ENCODE measurements around the gene KDM1A. TPM values are rescaled to one million over a fixed set of nuclear protein-coding genes. Genes with fewer than 3 reads are reported as not detected.

Gene KDM1A
- total and polyA plus RNA-seq, 4 donors = 7.4 to 46.7 (median 21.5) TPM

DNA sequence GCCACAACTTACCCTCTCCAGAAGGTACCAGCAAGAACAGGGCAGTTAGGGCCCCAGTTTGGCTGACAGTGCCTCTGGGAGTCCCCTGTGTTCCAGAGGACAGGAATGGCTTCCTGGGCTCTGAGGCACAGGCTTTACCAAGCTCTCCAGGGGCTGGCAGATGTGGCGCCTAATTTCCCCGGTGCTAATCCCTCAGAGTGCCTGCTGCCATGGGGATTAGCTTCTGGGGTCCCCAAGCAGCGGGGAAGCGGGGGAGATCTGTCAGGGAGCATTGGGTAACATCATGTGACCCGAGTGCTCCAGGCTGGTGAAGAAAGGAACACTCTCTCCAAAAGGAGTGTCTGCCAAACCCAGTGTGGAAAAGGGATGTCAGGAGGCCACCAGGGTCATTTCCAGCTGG, 46.5 kb upstream of the KDM1A start, which contains the start of gene LACTBL1 (continued):
- TF ChIP-seq HNF4G (IDR thresholded peaks at IDR 0.05) (no peak), RXRA (IDR thresholded peaks at IDR 0.05) (no peak)

DNA sequence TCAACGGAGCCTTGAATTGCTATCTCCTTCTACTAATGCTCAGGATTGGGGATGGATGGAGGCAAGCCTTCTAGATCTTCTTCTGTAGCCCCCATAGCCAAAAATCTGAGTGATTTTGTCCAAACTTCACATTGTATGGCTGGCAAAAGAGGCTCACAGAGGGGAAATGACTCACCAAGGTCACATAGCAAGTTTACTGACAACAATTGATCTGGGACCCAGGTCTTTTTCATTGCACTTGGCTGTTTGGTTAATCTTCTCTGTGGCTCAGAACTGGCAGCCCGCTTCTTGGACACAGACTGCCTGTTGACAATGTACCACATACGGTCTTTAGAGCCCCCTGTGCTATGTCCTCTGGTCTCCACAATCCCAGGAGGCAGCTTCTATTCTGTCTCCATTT, 43.6 kb upstream of the KDM1A start:
- 76% methylated on average over 3 of the region's 3 CpGs for WGBS
- Histone ChIP-seq H3K4me1 (ENCODE audit: control insufficient read depth in 4 of 4, insufficient read depth in 4 of 4, low read length in 3 of 4) (no peaks in the 10 kb centered on the region), H3K36me3 (ENCODE audit: control insufficient read depth in 4 of 4, insufficient read depth in 3 of 4, low read depth in 1 of 4, low read length in 3 of 4) (no peaks in the 10 kb centered on the region), H3K27me3 (ENCODE audit: control insufficient read depth in 4 of 4, insufficient read depth in 4 of 4, low read length in 3 of 4) (no peaks in the 10 kb centered on the region), H3K9me3 (ENCODE audit: control insufficient read depth in 4 of 4, low read length in 3 of 4) (no peaks in the 10 kb centered on the region), H3K4me3 (ENCODE audit: low read depth in 1 of 3, low read length in 3 of 3) (no peak overlapping the region), H3K9ac (ENCODE audit: low read depth in 1 of 2, low read length in 2 of 2) (no peak overlapping the region), H3K27ac (ENCODE audit: low read depth in 1 of 2, low read length in 2 of 2) (no peak overlapping the region)
- DNase-seq (ENCODE audit: low spot score) = no peak
- TF ChIP-seq EGR1 (IDR thresholded peaks at IDR 0.05; ENCODE audit: low read depth in 2 of 2) (no peak), MAX (IDR thresholded peaks at IDR 0.05) (no peak), RXRA (IDR thresholded peaks at IDR 0.05) (no peak)

- H3K36me3 ChIP-seq (ENCODE audit: control insufficient read depth in 4 of 4, insufficient read depth in 3 of 4, low read depth in 1 of 4, low read length in 3 of 4) = no peaks in the 10 kb centered on the region
- no peak for DNase-seq (ENCODE audit: low spot score)
- TF ChIP-seq ZBTB33 (IDR thresholded peaks at IDR 0.05) (no peak), JUND (IDR thresholded peaks at IDR 0.05) (no peak)
- no peaks in the 10 kb centered on the region for H3K9me3 ChIP-seq (ENCODE audit: control insufficient read depth in 4 of 4, low read length in 3 of 4)
- H3K4me1 ChIP-seq (ENCODE audit: control insufficient read depth in 4 of 4, insufficient read depth in 4 of 4, low read length in 3 of 4) = no peaks in the 10 kb centered on the region
- no peak overlapping the region for H3K27ac ChIP-seq (ENCODE audit: low read depth in 1 of 2, low read length in 2 of 2)
- H3K4me3 ChIP-seq (ENCODE audit: low read depth in 1 of 3, low read length in 3 of 3) = no peak overlapping the region
- WGBS = 58% methylated on average over 4 of the region's 4 CpGs
- H3K27me3 ChIP-seq (ENCODE audit: control insufficient read depth in 4 of 4, insufficient read depth in 4 of 4, low read length in 3 of 4) = no peaks in the 10 kb centered on the region
- no peak overlapping the region for H3K9ac ChIP-seq (ENCODE audit: low read depth in 1 of 2, low read length in 2 of 2)
Measured at GRCh38 chr1:22976127-22976460, 43.2 kb upstream of the KDM1A start.

GRCh38 chr1:22976461-22977243, 42.6 kb upstream of the KDM1A start:
- Histone ChIP-seq H3K27me3 (ENCODE audit: control insufficient read depth in 4 of 4, insufficient read depth in 4 of 4, low read length in 3 of 4) (no peaks in the 10 kb centered on the region), H3K4me1 (ENCODE audit: control insufficient read depth in 4 of 4, insufficient read depth in 4 of 4, low read length in 3 of 4) (no peaks in the 10 kb centered on the region), H3K36me3 (ENCODE audit: control insufficient read depth in 4 of 4, insufficient read depth in 3 of 4, low read depth in 1 of 4, low read length in 3 of 4) (no peaks in the 10 kb centered on the region), H3K27ac (ENCODE audit: low read depth in 1 of 2, low read length in 2 of 2) (no peak overlapping the region), H3K4me3 (ENCODE audit: low read depth in 1 of 3, low read length in 3 of 3) (no peak overlapping the region), H3K9me3 (ENCODE audit: control insufficient read depth in 4 of 4, low read length in 3 of 4) (no peaks in the 10 kb centered on the region), H3K9ac (ENCODE audit: low read depth in 1 of 2, low read length in 2 of 2) (no peak overlapping the region)
- peak; percentile 57 for DNase-seq (ENCODE audit: low spot score)
- WGBS = 36% methylated on average over 9 of the region's 9 CpGs
- peak; percentile 90 to 94 for TF ChIP-seq RAD21 (IDR thresholded peaks at IDR 0.05)
- TF ChIP-seq HNF4A (conservative IDR thresholded peaks at IDR 0.05) = peak in 1 of 2 donors; percentile 51
- TF ChIP-seq, protein P1, sequence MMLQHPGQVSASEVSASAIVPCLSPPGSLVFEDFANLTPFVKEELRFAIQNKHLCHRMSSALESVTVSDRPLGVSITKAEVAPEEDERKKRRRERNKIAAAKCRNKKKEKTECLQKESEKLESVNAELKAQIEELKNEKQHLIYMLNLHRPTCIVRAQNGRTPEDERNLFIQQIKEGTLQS (IDR thresholded peaks at IDR 0.05) = no peak
- TF ChIP-seq YY1 (IDR thresholded peaks at IDR 0.05) = peak; percentile 58
- no peak for TF ChIP-seq ZBTB33 (IDR thresholded peaks at IDR 0.05)
- TF ChIP-seq, protein P2, sequence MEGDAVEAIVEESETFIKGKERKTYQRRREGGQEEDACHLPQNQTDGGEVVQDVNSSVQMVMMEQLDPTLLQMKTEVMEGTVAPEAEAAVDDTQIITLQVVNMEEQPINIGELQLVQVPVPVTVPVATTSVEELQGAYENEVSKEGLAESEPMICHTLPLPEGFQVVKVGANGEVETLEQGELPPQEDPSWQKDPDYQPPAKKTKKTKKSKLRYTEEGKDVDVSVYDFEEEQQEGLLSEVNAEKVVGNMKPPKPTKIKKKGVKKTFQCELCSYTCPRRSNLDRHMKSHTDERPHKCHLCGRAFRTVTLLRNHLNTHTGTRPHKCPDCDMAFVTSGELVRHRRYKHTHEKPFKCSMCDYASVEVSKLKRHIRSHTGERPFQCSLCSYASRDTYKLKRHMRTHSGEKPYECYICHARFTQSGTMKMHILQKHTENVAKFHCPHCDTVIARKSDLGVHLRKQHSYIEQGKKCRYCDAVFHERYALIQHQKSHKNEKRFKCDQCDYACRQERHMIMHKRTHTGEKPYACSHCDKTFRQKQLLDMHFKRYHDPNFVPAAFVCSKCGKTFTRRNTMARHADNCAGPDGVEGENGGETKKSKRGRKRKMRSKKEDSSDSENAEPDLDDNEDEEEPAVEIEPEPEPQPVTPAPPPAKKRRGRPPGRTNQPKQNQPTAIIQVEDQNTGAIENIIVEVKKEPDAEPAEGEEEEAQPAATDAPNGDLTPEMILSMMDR (IDR thresholded peaks at IDR 0.05; ENCODE audit: low read depth, low read length, missing input control) = peak; percentile 84
